DND-41 (cell line): ENCODE data around the gene ZNRD2.

ENCODE experiments used
- ATAC-seq: fragments of 200-7000 bp; cut with Tn5 transposase; 3 replicates; pipeline ENCODE4 v1.9.1; 2021; ENCODE audit warnings: low read depth; ENCODE audit not compliant: insufficient read depth
- DNase-seq: peaks from one replicate; pipeline ENCODE4 v3.0.0-alpha.2; 2020
- H2AFZ ChIP-seq: 2 replicates; pipeline ENCODE4 v1.6.0; 2012; ENCODE audit warnings: low read depth, low read length
- H3K27ac ChIP-seq: 2 replicates; pipeline ENCODE4 v1.5.1; 2012; ENCODE audit warnings: low read length, inconsistent platforms
- H3K27me3 ChIP-seq: fragments of 200-600 bp; sonication (generic); 2 replicates; pipeline ENCODE4 v1.6.0; 2012; ENCODE audit warnings: low read length, mild to moderate bottlenecking, inconsistent platforms; ENCODE audit not compliant: insufficient read depth, poor library complexity
- H3K36me3 ChIP-seq: 2 replicates; pipeline ENCODE4 v1.5.1; 2012; ENCODE audit warnings: low read length, inconsistent platforms; ENCODE audit not compliant: insufficient read depth
- H3K4me1 ChIP-seq: 2 replicates; pipeline ENCODE4 v1.5.1; 2012; ENCODE audit warnings: mild to moderate bottlenecking, low read length; ENCODE audit not compliant: insufficient read depth
- H3K4me2 ChIP-seq: 2 replicates; pipeline ENCODE4 v1.6.0; 2012; ENCODE audit warnings: mild to moderate bottlenecking, moderate library complexity, low read length, inconsistent platforms; ENCODE audit not compliant: insufficient read depth
- H3K4me3 ChIP-seq, 2 experiments: fragments of 200-600 bp in 1 of 2; shearing (Covaris generic) in 1 of 2; 2 replicates each; pipeline ENCODE4 v1.5.1; 2012 to 2016; ENCODE audit warnings: inconsistent platforms in 2 of 2, low read length in 2 of 2, mild to moderate bottlenecking in 2 of 2, low read depth in 1 of 2, moderate library complexity in 1 of 2
- H3K79me2 ChIP-seq: 2 replicates; pipeline ENCODE4 v1.6.0; 2012; ENCODE audit warnings: low read length, inconsistent platforms; ENCODE audit not compliant: insufficient read depth
- H3K9ac ChIP-seq: 2 replicates; pipeline ENCODE4 v1.6.0; 2012; ENCODE audit warnings: low read depth, mild to moderate bottlenecking, inconsistent platforms, low read length, moderate library complexity
- H3K9me3 ChIP-seq: 2 replicates; pipeline ENCODE4 v1.5.1; 2012; ENCODE audit warnings: low read length, moderate library complexity, mild to moderate bottlenecking, inconsistent platforms; ENCODE audit not compliant: insufficient read depth, severe bottlenecking
- H4K20me1 ChIP-seq: 2 replicates; pipeline ENCODE4 v1.6.0; 2012; ENCODE audit warnings: low read length; ENCODE audit not compliant: insufficient read depth
- CTCF ChIP-seq: IDR thresholded peaks from 2 replicates; pipeline ENCODE4 v1.5.1; 2012; ENCODE audit warnings: borderline replicate concordance, low read length, moderate library complexity, mild to moderate bottlenecking; ENCODE audit not compliant: poor library complexity, severe bottlenecking; ENCODE audit errors: extremely low read depth
- EZH2 ChIP-seq: IDR thresholded peaks from 3 replicates; pipeline ENCODE4 v1.6.1; 2012; ENCODE audit warnings: borderline replicate concordance, low read depth, mild to moderate bottlenecking, moderate library complexity, low read length, inconsistent platforms; ENCODE audit not compliant: severe bottlenecking

The ZNRD2 gene

GRCh38 chr11:65584106-65584505 is 13.8 kb downstream of the ZNRD2 start:
- no peak for TF ChIP-seq EZH2
- TF ChIP-seq CTCF, result no peak
- ATAC-seq (no peak), DNase-seq (no peak)
- no peak overlapping the region for H2AFZ ChIP-seq
- no peak overlapping the region for H3K9ac ChIP-seq
- H3K4me3 ChIP-seq, result no peak overlapping the region
- H3K9me3 ChIP-seq, result no peaks in the 10 kb centered on the region
- H3K4me2 ChIP-seq, result no peak overlapping the region
- H3K79me2 ChIP-seq, result no peaks in the 10 kb centered on the region; the same call in 1 of the 2 replicates
- H3K4me1 ChIP-seq, result no peaks in the 10 kb centered on the region
- H3K36me3 ChIP-seq, result peaks cover 54% of the 10 kb centered on the region
- H4K20me1 ChIP-seq, result peaks cover 4% of the 10 kb centered on the region
- no peak overlapping the region for H3K27ac ChIP-seq
- no peaks in the 10 kb centered on the region for H3K27me3 ChIP-seq

- Histone ChIP-seq H3K9me3 (no peaks in the 10 kb centered on the region), H3K9ac (no peak overlapping the region), H4K20me1 (peaks cover 4% of the 10 kb centered on the region), H2AFZ (no peak overlapping the region), H3K4me2 (no peak overlapping the region), H3K4me3 (no peak overlapping the region), H3K27me3 (no peaks in the 10 kb centered on the region), H3K79me2 (no peaks in the 10 kb centered on the region; the same call in 1 of the 2 replicates), H3K36me3 (peaks cover 51% of the 10 kb centered on the region), H3K27ac (no peak overlapping the region), H3K4me1 (no peaks in the 10 kb centered on the region)
- no peak for ATAC-seq
- DNase-seq, result no peak
- TF ChIP-seq EZH2 (no peak), CTCF (no peak)
These were observed 14.5 kb downstream of the ZNRD2 start for GRCh38 chr11:65584723-65585171.

- Histone ChIP-seq H4K20me1 (peaks cover 4% of the 10 kb centered on the region; the same call in 1 of the 2 replicates), H3K27me3 (no peaks in the 10 kb centered on the region), H3K9me3 (no peaks in the 10 kb centered on the region), H3K4me1 (no peaks in the 10 kb centered on the region), H3K27ac (no peak overlapping the region), H3K79me2 (no peaks in the 10 kb centered on the region), H3K36me3 (peaks cover 51% of the 10 kb centered on the region), H2AFZ (no peak overlapping the region), H3K9ac (no peak overlapping the region), H3K4me2 (no peak overlapping the region), H3K4me3 (no peak overlapping the region)
- TF ChIP-seq EZH2 (no peak), CTCF (no peak)
- ATAC-seq, result no peak
- no peak for DNase-seq
These were observed 15.3 kb downstream of the ZNRD2 start for GRCh38 chr11:65585396-65586246.
